OCI-M1 (cell line): ENCODE data around the gene PPIF.

Experiments used
- DNase-seq: peaks from one replicate; lab custom pipeline; 2025; lab: John Stamatoyannopoulos, UW

PPIF gene

GRCh38 chr10:79403441-79404230 is 56.4 kb downstream of the PPIF start:
- DNase-seq, result no peak

- DNase-seq, result peak; percentile 46
These were observed 57.0 kb downstream of the PPIF start for GRCh38 chr10:79404231-79404609.

- no peak for DNase-seq
These were observed 57.4 kb downstream of the PPIF start for GRCh38 chr10:79404690-79405131.
